ENCODE results near the gene DUS1L.

Gene DUS1L

DNA sequence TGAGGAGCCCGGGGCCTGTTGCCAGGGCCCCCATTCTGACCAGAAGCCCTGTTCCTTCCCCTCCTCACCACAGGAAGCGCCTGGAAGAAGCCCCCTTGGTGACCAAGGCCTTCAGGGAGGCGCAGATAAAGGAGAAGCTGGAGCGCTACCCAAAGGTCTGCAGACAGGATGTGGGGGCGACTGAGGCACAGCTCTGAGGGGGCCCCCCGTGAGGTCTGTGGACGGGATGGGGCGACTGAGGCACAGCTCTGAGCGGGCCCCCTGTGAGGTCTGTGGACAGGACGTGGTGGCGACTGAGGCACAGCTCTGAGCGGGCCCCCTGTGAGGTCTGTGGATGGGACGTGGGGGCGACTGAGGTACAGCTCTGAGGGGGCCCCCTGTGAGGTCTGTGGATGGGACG, 56.2 kb downstream of the DUS1L start:
- no peak overlapping the region for H3K27ac ChIP-seq
- TF ChIP-seq CTCF (IDR thresholded peaks at IDR 0.05) (no peak), ZFX (IDR thresholded peaks at IDR 0.05; ENCODE audit: borderline replicate concordance) (no peak)

- no peak for TF ChIP-seq ZFX (IDR thresholded peaks at IDR 0.05; ENCODE audit: borderline replicate concordance)
- no peak overlapping the region for H3K27ac ChIP-seq
These were observed 56.6 kb downstream of the DUS1L start for GRCh38 chr17:82008941-82009405.

DNA sequence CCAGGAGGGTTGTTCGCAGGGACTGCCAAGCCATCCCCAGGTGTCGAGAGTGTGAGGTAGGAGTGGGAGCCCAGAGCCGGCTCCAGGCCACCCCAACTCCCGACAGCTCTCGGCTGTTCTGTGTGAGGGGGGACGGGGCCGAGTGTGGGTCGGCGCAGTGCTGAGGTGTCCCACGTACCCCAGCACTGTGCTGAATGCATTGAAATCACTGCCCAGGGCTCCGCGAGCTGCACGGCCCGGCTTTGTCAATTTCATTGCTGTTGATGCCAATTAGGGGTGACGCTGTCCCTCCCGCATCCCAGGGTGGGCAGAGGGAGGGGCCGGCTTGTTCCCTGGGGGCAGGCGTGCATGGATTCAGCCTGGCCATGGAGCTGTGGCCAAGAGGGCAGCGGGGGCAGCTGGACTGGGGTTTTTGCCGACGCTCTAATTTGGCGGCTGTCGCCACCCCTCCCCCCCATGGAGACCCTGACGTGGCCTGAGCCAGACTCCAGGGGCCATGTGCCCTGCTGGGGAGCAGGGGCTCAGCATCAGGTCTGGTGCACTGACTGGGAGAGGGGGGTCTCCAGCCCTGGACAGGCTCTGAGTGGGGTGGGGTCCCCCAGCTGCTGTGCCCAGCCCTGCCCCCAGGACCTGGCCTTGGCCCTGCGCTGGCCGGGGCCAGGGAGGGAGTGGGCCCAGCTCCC, 57.2 kb downstream of the DUS1L start:
- no peak for TF ChIP-seq ZFX (IDR thresholded peaks at IDR 0.05; ENCODE audit: borderline replicate concordance)
- TF ChIP-seq CTCF (IDR thresholded peaks at IDR 0.05), result no peak
- no peak overlapping the region for H3K27ac ChIP-seq

All from 22Rv1 (cell line).